Measurements from ENCODE around the gene AKIP1.
"Not testable (repeated sequence)": the region's sequence is repeated elsewhere in the genome, so short reads cannot be mapped to it uniquely, and the experiment has no call there.

Gene AKIP1

GRCh38 chr11:8934742-8935488 is 23.9 kb downstream of the AKIP1 start:
- WGBS (ENCODE audit: insufficient coverage, insufficient read length): no CpG with 5 or more reads among the region's 14 CpGs
- no peak overlapping the region for H3K4me3 ChIP-seq (ENCODE audit: low read length)
- H3K27ac ChIP-seq (ENCODE audit: low read length): no peak overlapping the region
- H3K36me3 ChIP-seq (ENCODE audit: control insufficient read depth, insufficient read depth, low read length): no peaks in the 10 kb centered on the region
- no peak for DNase-seq (ENCODE audit: low read depth, low spot score)
- peaks cover 2% of the 10 kb centered on the region; the same call in 1 of the 2 replicates for H3K4me1 ChIP-seq (ENCODE audit: control insufficient read depth, insufficient read depth, low read length)
- no peaks in the 10 kb centered on the region for H3K9me3 ChIP-seq (ENCODE audit: control insufficient read depth, insufficient read depth, low read length)
- H3K27me3 ChIP-seq (ENCODE audit: control insufficient read depth, insufficient read depth, low read length): no peaks in the 10 kb centered on the region

- WGBS (ENCODE audit: insufficient coverage, insufficient read length): no CpG with 5 or more reads among the region's 2 CpGs
- H3K4me3 ChIP-seq (ENCODE audit: low read length); H3K36me3 ChIP-seq (ENCODE audit: control insufficient read depth, insufficient read depth, low read length); DNase-seq (ENCODE audit: low read depth, low spot score); H3K27ac ChIP-seq (ENCODE audit: low read length); H3K4me1 ChIP-seq (ENCODE audit: control insufficient read depth, insufficient read depth, low read length); H3K27me3 ChIP-seq (ENCODE audit: control insufficient read depth, insufficient read depth, low read length); H3K9me3 ChIP-seq (ENCODE audit: control insufficient read depth, insufficient read depth, low read length): not testable (repeated sequence)
Measured at GRCh38 chr11:8935789-8936188, 24.8 kb downstream of the AKIP1 start.

GRCh38 chr11:8937159-8937558 is 26.2 kb downstream of the AKIP1 start:
- no peaks in the 10 kb centered on the region for H3K27me3 ChIP-seq (ENCODE audit: control insufficient read depth, insufficient read depth, low read length)
- no peak overlapping the region for H3K27ac ChIP-seq (ENCODE audit: low read length)
- no peaks in the 10 kb centered on the region for H3K36me3 ChIP-seq (ENCODE audit: control insufficient read depth, insufficient read depth, low read length)
- no peak overlapping the region for H3K4me3 ChIP-seq (ENCODE audit: low read length)
- no CpG with 5 or more reads among the region's 10 CpGs for WGBS (ENCODE audit: insufficient coverage, insufficient read length)
- DNase-seq (ENCODE audit: low read depth, low spot score): no peak
- H3K9me3 ChIP-seq (ENCODE audit: control insufficient read depth, insufficient read depth, low read length): no peaks in the 10 kb centered on the region
- H3K4me1 ChIP-seq (ENCODE audit: control insufficient read depth, insufficient read depth, low read length): peaks cover 2% of the 10 kb centered on the region; the same call in 1 of the 2 replicates

- no peaks in the 10 kb centered on the region for H3K9me3 ChIP-seq (ENCODE audit: control insufficient read depth, insufficient read depth, low read length)
- no CpG with 5 or more reads among the region's 14 CpGs for WGBS (ENCODE audit: insufficient coverage, insufficient read length)
Measured at GRCh38 chr11:8937659-8938058, 26.7 kb downstream of the AKIP1 start.

GRCh38 chr11:8941341-8942103 is 30.5 kb downstream of the AKIP1 start:
- Histone ChIP-seq H3K4me3 (ENCODE audit: low read length) (no peak overlapping the region), H3K4me1 (ENCODE audit: control insufficient read depth, insufficient read depth, low read length) (no peaks in the 10 kb centered on the region), H3K27me3 (ENCODE audit: control insufficient read depth, insufficient read depth, low read length) (no peaks in the 10 kb centered on the region), H3K27ac (ENCODE audit: low read length) (no peak overlapping the region), H3K9me3 (ENCODE audit: control insufficient read depth, insufficient read depth, low read length) (no peaks in the 10 kb centered on the region), H3K36me3 (ENCODE audit: control insufficient read depth, insufficient read depth, low read length) (no peaks in the 10 kb centered on the region)
- DNase-seq (ENCODE audit: low read depth, low spot score): no peak
- no CpG with 5 or more reads among the region's 8 CpGs for WGBS (ENCODE audit: insufficient coverage, insufficient read length)

More at GRCh38 chr11:8937659-8938058, 26.7 kb downstream of the AKIP1 start:
- Histone ChIP-seq H3K4me1 (ENCODE audit: control insufficient read depth, insufficient read depth, low read length) (peaks cover 2% of the 10 kb centered on the region; the same call in 1 of the 2 replicates), H3K27ac (ENCODE audit: low read length) (no peak overlapping the region), H3K4me3 (ENCODE audit: low read length) (no peak overlapping the region), H3K36me3 (ENCODE audit: control insufficient read depth, insufficient read depth, low read length) (no peaks in the 10 kb centered on the region), H3K27me3 (ENCODE audit: control insufficient read depth, insufficient read depth, low read length) (no peaks in the 10 kb centered on the region)
- DNase-seq (ENCODE audit: low read depth, low spot score): no peak

- Histone ChIP-seq H3K36me3 (ENCODE audit: control insufficient read depth, insufficient read depth, low read length) (no peaks in the 10 kb centered on the region), H3K27me3 (ENCODE audit: control insufficient read depth, insufficient read depth, low read length) (no peaks in the 10 kb centered on the region), H3K4me1 (ENCODE audit: control insufficient read depth, insufficient read depth, low read length) (no peaks in the 10 kb centered on the region), H3K9me3 (ENCODE audit: control insufficient read depth, insufficient read depth, low read length) (no peaks in the 10 kb centered on the region), H3K4me3 (ENCODE audit: low read length) (no peak within 1 kb of the TSS), H3K27ac (ENCODE audit: low read length) (no peak within 1 kb of the TSS)
- no CpG with 5 or more reads among the region's 5 CpGs for WGBS (ENCODE audit: insufficient coverage, insufficient read length)
- no peak for DNase-seq (ENCODE audit: low read depth, low spot score)
Measured at GRCh38 chr11:8942518-8943066, 31.6 kb downstream of the AKIP1 start, which contains the start of gene ASCL3. Gene ASCL3, minus strand, starts transcription at chr11:8943016. Its CDS starts 4,855 bp downstream, at chr11:8938161.

GRCh38 chr11:8947230-8947943 is 36.4 kb downstream of the AKIP1 start:
- Histone ChIP-seq H3K9me3 (ENCODE audit: control insufficient read depth, insufficient read depth, low read length) (no peaks in the 10 kb centered on the region), H3K27ac (ENCODE audit: low read length) (no peak overlapping the region), H3K4me1 (ENCODE audit: control insufficient read depth, insufficient read depth, low read length) (no peaks in the 10 kb centered on the region), H3K27me3 (ENCODE audit: control insufficient read depth, insufficient read depth, low read length) (no peaks in the 10 kb centered on the region), H3K36me3 (ENCODE audit: control insufficient read depth, insufficient read depth, low read length) (no peaks in the 10 kb centered on the region), H3K4me3 (ENCODE audit: low read length) (no peak overlapping the region)
- no peak for DNase-seq (ENCODE audit: low read depth, low spot score)
- no CpG with 5 or more reads among the region's 4 CpGs for WGBS (ENCODE audit: insufficient coverage, insufficient read length)

GRCh38 chr11:8948886-8949285 is 37.9 kb downstream of the AKIP1 start:
- no peaks in the 10 kb centered on the region for H3K36me3 ChIP-seq (ENCODE audit: control insufficient read depth, insufficient read depth, low read length)
- H3K27ac ChIP-seq (ENCODE audit: low read length): no peak overlapping the region
- DNase-seq (ENCODE audit: low read depth, low spot score): no peak
- WGBS (ENCODE audit: insufficient coverage, insufficient read length): no CpG with 5 or more reads among the region's 3 CpGs
- H3K9me3 ChIP-seq (ENCODE audit: control insufficient read depth, insufficient read depth, low read length): no peaks in the 10 kb centered on the region
- no peaks in the 10 kb centered on the region for H3K27me3 ChIP-seq (ENCODE audit: control insufficient read depth, insufficient read depth, low read length)
- H3K4me3 ChIP-seq (ENCODE audit: low read length): no peak overlapping the region
- no peaks in the 10 kb centered on the region for H3K4me1 ChIP-seq (ENCODE audit: control insufficient read depth, insufficient read depth, low read length)

GRCh38 chr11:8956860-8957259 is 45.9 kb downstream of the AKIP1 start:
- WGBS (ENCODE audit: insufficient coverage, insufficient read length): no CpG with 5 or more reads among the region's 4 CpGs
- Histone ChIP-seq H3K4me1 (ENCODE audit: control insufficient read depth, insufficient read depth, low read length) (no peaks in the 10 kb centered on the region), H3K27me3 (ENCODE audit: control insufficient read depth, insufficient read depth, low read length) (no peaks in the 10 kb centered on the region)

GRCh38 chr11:8959546-8960166 is 48.7 kb downstream of the AKIP1 start:
- no peaks in the 10 kb centered on the region for H3K9me3 ChIP-seq (ENCODE audit: control insufficient read depth, insufficient read depth, low read length)
- H3K36me3 ChIP-seq (ENCODE audit: control insufficient read depth, insufficient read depth, low read length): no peaks in the 10 kb centered on the region
- H3K4me3 ChIP-seq (ENCODE audit: low read length): no peak overlapping the region
- H3K27ac ChIP-seq (ENCODE audit: low read length): no peak overlapping the region
- no peaks in the 10 kb centered on the region for H3K4me1 ChIP-seq (ENCODE audit: control insufficient read depth, insufficient read depth, low read length)
- no peaks in the 10 kb centered on the region for H3K27me3 ChIP-seq (ENCODE audit: control insufficient read depth, insufficient read depth, low read length)
- DNase-seq (ENCODE audit: low read depth, low spot score): peak; percentile 74
- no CpG with 5 or more reads among the region's 2 CpGs for WGBS (ENCODE audit: insufficient coverage, insufficient read length)

More at GRCh38 chr11:8956860-8957259, 45.9 kb downstream of the AKIP1 start:
- Histone ChIP-seq H3K27ac (ENCODE audit: low read length) (no peak overlapping the region), H3K9me3 (ENCODE audit: control insufficient read depth, insufficient read depth, low read length) (no peaks in the 10 kb centered on the region), H3K36me3 (ENCODE audit: control insufficient read depth, insufficient read depth, low read length) (no peaks in the 10 kb centered on the region), H3K4me3 (ENCODE audit: low read length) (no peak overlapping the region)
- DNase-seq (ENCODE audit: low read depth, low spot score): no peak
